ENCODE results near the gene RPL35A.
"Not testable (repeated sequence)": the region's sequence is repeated elsewhere in the genome, so short reads cannot be mapped to it uniquely, and the experiment has no call there.

DNA sequence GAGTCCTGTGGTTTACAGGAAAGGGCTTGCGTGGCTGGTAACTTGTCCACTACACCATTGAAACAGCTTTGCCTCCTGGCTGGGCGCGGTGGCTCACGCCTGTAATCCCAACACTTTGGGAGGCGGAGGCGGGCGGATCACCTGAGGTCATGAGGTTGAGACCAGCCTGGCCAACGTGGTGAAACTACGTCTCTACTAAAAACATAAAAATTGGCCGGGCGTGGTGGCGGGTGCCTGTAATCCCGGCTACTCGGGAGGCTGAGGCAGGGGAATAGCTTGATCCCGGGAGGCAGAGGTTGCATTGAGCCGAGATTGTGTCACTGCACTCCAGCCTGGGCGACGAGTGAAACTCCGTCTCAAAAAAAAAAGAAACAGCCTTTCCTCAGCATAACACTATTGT, 8.9 kb downstream of the RPL35A start:
- TF ChIP-seq, protein P1, sequence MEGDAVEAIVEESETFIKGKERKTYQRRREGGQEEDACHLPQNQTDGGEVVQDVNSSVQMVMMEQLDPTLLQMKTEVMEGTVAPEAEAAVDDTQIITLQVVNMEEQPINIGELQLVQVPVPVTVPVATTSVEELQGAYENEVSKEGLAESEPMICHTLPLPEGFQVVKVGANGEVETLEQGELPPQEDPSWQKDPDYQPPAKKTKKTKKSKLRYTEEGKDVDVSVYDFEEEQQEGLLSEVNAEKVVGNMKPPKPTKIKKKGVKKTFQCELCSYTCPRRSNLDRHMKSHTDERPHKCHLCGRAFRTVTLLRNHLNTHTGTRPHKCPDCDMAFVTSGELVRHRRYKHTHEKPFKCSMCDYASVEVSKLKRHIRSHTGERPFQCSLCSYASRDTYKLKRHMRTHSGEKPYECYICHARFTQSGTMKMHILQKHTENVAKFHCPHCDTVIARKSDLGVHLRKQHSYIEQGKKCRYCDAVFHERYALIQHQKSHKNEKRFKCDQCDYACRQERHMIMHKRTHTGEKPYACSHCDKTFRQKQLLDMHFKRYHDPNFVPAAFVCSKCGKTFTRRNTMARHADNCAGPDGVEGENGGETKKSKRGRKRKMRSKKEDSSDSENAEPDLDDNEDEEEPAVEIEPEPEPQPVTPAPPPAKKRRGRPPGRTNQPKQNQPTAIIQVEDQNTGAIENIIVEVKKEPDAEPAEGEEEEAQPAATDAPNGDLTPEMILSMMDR (IDR thresholded peaks at IDR 0.05): not testable (repeated sequence)
- not testable (repeated sequence) for TF ChIP-seq EP300 (IDR thresholded peaks at IDR 0.05)
